ENCODE results near the gene ZBTB16.

The ZBTB16 gene

GRCh38 chr11:114283422-114283821 lies 223.9 kb downstream of the ZBTB16 start:
- FAIRE-seq, result no peak
- no peak for TF ChIP-seq CTCF (IDR thresholded peaks at IDR 0.05; ENCODE audit: insufficient read depth, missing control alignments)

GRCh38 chr11:114284021-114284420 lies 224.5 kb downstream of the ZBTB16 start:
- DNase-seq (ENCODE audit: insufficient read length, low spot score) (no peak), FAIRE-seq (no peak)
- no peak for TF ChIP-seq CTCF (IDR thresholded peaks at IDR 0.05; ENCODE audit: insufficient read depth, missing control alignments)

More at GRCh38 chr11:114283422-114283821, 223.9 kb downstream of the ZBTB16 start:
- DNase-seq (ENCODE audit: insufficient read length, low spot score), result no peak

GRCh38 chr11:114284914-114285313 lies 225.4 kb downstream of the ZBTB16 start:
- TF ChIP-seq CTCF (IDR thresholded peaks at IDR 0.05; ENCODE audit: insufficient read depth, missing control alignments), result no peak
- no peak for FAIRE-seq
- DNase-seq (ENCODE audit: insufficient read length, low spot score), result no peak

- FAIRE-seq, result no peak
- TF ChIP-seq CTCF (IDR thresholded peaks at IDR 0.05; ENCODE audit: insufficient read depth, missing control alignments), result no peak
- DNase-seq (ENCODE audit: insufficient read length, low spot score), result no peak
These were observed 226.1 kb downstream of the ZBTB16 start for GRCh38 chr11:114285599-114285998.

- no peak for TF ChIP-seq CTCF (IDR thresholded peaks at IDR 0.05; ENCODE audit: insufficient read depth, missing control alignments)
These were observed 226.7 kb downstream of the ZBTB16 start for GRCh38 chr11:114286229-114286628.

GRCh38 chr11:114287154-114287553 lies 227.6 kb downstream of the ZBTB16 start:
- FAIRE-seq (no peak), DNase-seq (ENCODE audit: insufficient read length, low spot score) (no peak)
- TF ChIP-seq CTCF (IDR thresholded peaks at IDR 0.05; ENCODE audit: insufficient read depth, missing control alignments), result no peak

More at GRCh38 chr11:114286229-114286628, 226.7 kb downstream of the ZBTB16 start:
- FAIRE-seq (no peak), DNase-seq (ENCODE audit: insufficient read length, low spot score) (no peak)

GRCh38 chr11:114288136-114288535 lies 228.6 kb downstream of the ZBTB16 start:
- no peak for TF ChIP-seq CTCF (IDR thresholded peaks at IDR 0.05; ENCODE audit: insufficient read depth, missing control alignments)
- no peak for FAIRE-seq
- DNase-seq (ENCODE audit: insufficient read length, low spot score), result no peak

Data from D721Med (cell line).